K562 (cell line): ENCODE measurements around the gene PODXL. TPM values are rescaled to one million over a fixed set of nuclear protein-coding genes. Genes with fewer than 3 reads are reported as not detected.

ENCODE experiments used
- ATAC-seq: fragments of 200-7000 bp; cut with Tn5 transposase; 3 replicates; pipeline ENCODE4 v1.9.1; 2020; ENCODE audit warnings: moderate library complexity
- BruUV-seq: library from RNA; stranded (reverse); fragments of 400-500 nt; replicated peaks from 2 replicates; lab custom pipeline; 2021; lab: Mats Ljungman, UMichigan
- CTCF ChIA-PET: fragments of 300-600 bp; formaldehyde crosslinking; extraction: SDS; loops from one replicate; lab custom pipeline; 2021; ENCODE audit warnings: low intra/inter-chr PET ratio; lab: Yijun Ruan, JAX
- POLR2A ChIA-PET: fragments of 300-600, 350-650 bp; sonication (Branson Sonifier 250); formaldehyde crosslinking; extraction: SDS; loops from one replicate; lab custom pipeline; 2021; ENCODE audit warnings: antibody characterized with exemption, inconsistent platforms; lab: Yijun Ruan, JAX
- DNase-seq, 4 experiments: peaks; one replicate each; pipeline versions ENCODE4 v3.0.0 to v3.0.0-alpha.2; 2011 to 2018; ENCODE audit warnings: low spot score in 3 of 4, mixed read lengths in 3 of 4; ENCODE audit errors: extremely low read depth in 1 of 4
- FAIRE-seq: peaks from 2 replicates; lab custom pipeline; 2011; peaks lifted over from hg19 to GRCh38; lab: Jason Lieb, UNC
- H2AFZ ChIP-seq: 2 replicates; pipeline ENCODE4 v1.6.0; 2011; ENCODE audit warnings: low read depth, low read length, control low read depth, inconsistent platforms
- H3K27ac ChIP-seq: fragments of 200-600 bp; 3 replicates; pipeline ENCODE4 v1.8.0; 2011; ENCODE audit warnings: low read depth, mild to moderate bottlenecking, control low read depth, inconsistent platforms, low read length, moderate library complexity, mixed read lengths; ENCODE audit errors: extremely low read depth
- H3K27me3 ChIP-seq, 2 experiments: fragments of 300-600 bp in 1 of 2; 2 replicates in 1 of 2; 3 replicates in 1 of 2; pipeline versions ENCODE4 v1.6.0 to v1.8.0; 2011; ENCODE audit warnings: inconsistent platforms in 2 of 2, low read length in 2 of 2, mild to moderate bottlenecking in 1 of 2, mixed read lengths in 1 of 2, moderate library complexity in 1 of 2; ENCODE audit not compliant: control insufficient read depth in 2 of 2, insufficient read depth in 2 of 2
- H3K36me3 ChIP-seq: fragments of 300-600 bp; 3 replicates; pipeline ENCODE4 v1.8.0; 2011; ENCODE audit warnings: mild to moderate bottlenecking, low read length, inconsistent platforms; ENCODE audit not compliant: control insufficient read depth, insufficient read depth
- H3K4me1 ChIP-seq, 2 experiments: fragments of 200-600 bp in 1 of 2; replicated peaks in 1 of 2; 2 replicates in 1 of 2; 3 replicates in 1 of 2; pipeline versions ENCODE4 v1.5.1 to v1.8.0; 2011; ENCODE audit warnings: inconsistent platforms in 2 of 2, low read length in 2 of 2, mild to moderate bottlenecking in 1 of 2, mixed read lengths in 1 of 2, moderate library complexity in 1 of 2; ENCODE audit not compliant: control insufficient read depth in 2 of 2, insufficient read depth in 2 of 2
- H3K4me2 ChIP-seq: 2 replicates; pipeline ENCODE4 v1.6.1; 2011; ENCODE audit warnings: low read length, control low read depth, inconsistent platforms, mixed read lengths; ENCODE audit not compliant: insufficient read depth
- H3K4me3 ChIP-seq: fragments of 200-600 bp; sonication (generic), shearing (Covaris generic); 2 replicates; pipeline ENCODE4 v1.5.1; 2016; ENCODE audit warnings: control low read depth, inconsistent platforms
- H3K79me2 ChIP-seq: fragments of 200-600 bp; 3 replicates; pipeline ENCODE4 v1.8.0; 2011; ENCODE audit warnings: low read length, inconsistent platforms; ENCODE audit not compliant: control insufficient read depth, insufficient read depth
- H3K9ac ChIP-seq, 2 experiments: 2 replicates each; pipeline versions ENCODE4 v1.6.0 to v1.6.1; 2011; ENCODE audit warnings: low read depth in 2 of 2, low read length in 2 of 2, control low read depth in 1 of 2, inconsistent platforms in 1 of 2, mild to moderate bottlenecking in 1 of 2, mixed read lengths in 1 of 2; ENCODE audit not compliant: insufficient read depth in 1 of 2
- H3K9me1 ChIP-seq: one replicate; pipeline ENCODE4 v1.6.0; 2011; ENCODE audit warnings: inconsistent platforms, mild to moderate bottlenecking, low read length, moderate library complexity; ENCODE audit not compliant: control insufficient read depth, insufficient read depth
- H3K9me3 ChIP-seq: replicated peaks from 2 replicates; pipeline ENCODE4 v1.5.1; 2011; ENCODE audit warnings: low read depth, low read length, inconsistent platforms; ENCODE audit not compliant: control insufficient read depth, insufficient read depth
- H4K20me1 ChIP-seq: replicated peaks from 2 replicates; pipeline ENCODE4 v1.6.1; 2011; ENCODE audit warnings: low read length, inconsistent platforms, mixed read lengths; ENCODE audit not compliant: control insufficient read depth, insufficient read depth
- CTCF ChIP-seq, 3 experiments: IDR thresholded peaks in 2 of 3; conservative IDR thresholded peaks in 1 of 3; 2 replicates each; pipeline ENCODE4 v1.5.1; 2011 to 2012; ENCODE audit warnings: low read length in 3 of 3, mild to moderate bottlenecking in 3 of 3, control low read depth in 2 of 3, improper control_type of control experiment in 1 of 3, inconsistent platforms in 1 of 3, low read depth in 1 of 3, mixed read lengths in 1 of 3, moderate library complexity in 1 of 3; ENCODE audit not compliant: insufficient read depth in 2 of 3
- PBX2 ChIP-seq, 2 experiments: IDR thresholded peaks in 1 of 2; conservative IDR thresholded peaks in 1 of 2; 2 replicates each; pipeline ENCODE4 v1.6.1; 2016; ENCODE audit warnings: low read depth in 2 of 2, mild to moderate bottlenecking in 1 of 2, missing compliant biosample characterization in 1 of 2, missing genetic modification characterization in 1 of 2, moderate library complexity in 1 of 2
- TCF3 ChIP-seq: sonication (generic); formaldehyde crosslinking; IDR thresholded peaks from 2 replicates; pipeline ENCODE4 v1.4.0; 2020; ENCODE audit warnings: mild to moderate bottlenecking, missing genetic modification reagents
- WGBS: fragments of 100-300 bp; shearing (Covaris generic); methylation state at CpG from one replicate; pipeline ENCODE4 v1.1.6; 2016; ENCODE audit warnings: low coverage, mixed read lengths; ENCODE audit not compliant: insufficient coverage; ENCODE audit errors: missing lambda C conversion rate; 5-methylcytosine and 5-hydroxymethylcytosine counted together
- in situ Hi-C: fragments of 300-500 bp; cut with MboI; formaldehyde crosslinking; loops from 4 replicates; pipeline ENCODE4 v1.15.0; 2018; ENCODE audit warnings: inconsistent platforms, mixed read lengths
- intact Hi-C: fragments of 100-400 bp; cut with micrococcal nuclease; formaldehyde crosslinking; loops from 2 replicates; pipeline ENCODE4 v1.14.2; 2022
- polyA plus RNA-seq, 8 experiments: library from polyadenylated mRNA; depleted of rRNA in 4 of 8; stranded (reverse) in 5 of 8; unstranded in 3 of 8; fragments of >200 nt; fragmentation: Nextera tagmentation in 2 of 8; fragmentation: Illumina TruSeq in 1 of 8; extraction: Ambion mirVana in 2 of 8; extraction: Trizol in 1 of 8; gene quantifications; 2 replicates each; pipeline versions ENCODE4 v1.2.1 to v1.2.3, GENCODE V29; 2011 to 2014; ENCODE audit warnings: inconsistent platforms in 1 of 8, missing spikeins in 1 of 8
- total RNA-seq, 7 experiments: library from RNA; depleted of rRNA in 6 of 7; stranded (reverse); fragments of >200 nt in 6 of 7; fragmentation: Illumina TruSeq in 2 of 7; extraction: Trizol in 2 of 7; gene quantifications; 2 replicates each; pipeline versions ENCODE4 v1.2.1 to v1.2.3, GENCODE V29; 2011 to 2021; ENCODE audit warnings: low replicate concordance in 1 of 7

The PODXL gene
- total and polyA plus RNA-seq, 9 of the 15 experiments (the other 6 are each of a cell fraction or from before 2014, with no cell fraction given) = 0.01 to 0.73 (median 0.07) TPM

- Histone ChIP-seq H2AFZ (no peak overlapping the region), H3K27ac (no peak overlapping the region), H3K27me3 (peaks cover 37 to 47% of the 10 kb centered on the region in 2 experiments), H3K9me1 (peaks cover 4% of the 10 kb centered on the region), H3K4me2 (no peak overlapping the region), H3K9ac (no peak overlapping the region), H4K20me1 (peaks cover 21% of the 10 kb centered on the region), H3K79me2 (no peaks in the 10 kb centered on the region), H3K4me1 (peaks cover 3 to 4% of the 10 kb centered on the region in 2 experiments; a peak in 3 of 5 replicates), H3K36me3 (no peaks in the 10 kb centered on the region), H3K4me3 (no peak overlapping the region), H3K9me3 (no peaks in the 10 kb centered on the region)
- ATAC-seq (no peak), FAIRE-seq (no peak), DNase-seq (no peak)
- 9% methylated on average over 15 of the region's 15 CpGs for WGBS
- CTCF ChIA-PET = interaction anchor here (0.6 kb wide), 2 partner anchors 44 to 1063 kb away, joined by 3 to 4 read pairs; no protein-coding TSS in a partner anchor
- no peak for TF ChIP-seq CTCF (IDR thresholded peaks at IDR 0.05 in 2 of 3, conservative IDR thresholded peaks at IDR 0.05 in 1 of 3; ENCODE audit: insufficient read depth in 2 of 3, low read depth in 1 of 3, low read length in 3 of 3)
- no peak for TF ChIP-seq TCF3
- TF ChIP-seq PBX2 (CRISPR knock-in tag; IDR thresholded peaks at IDR 0.05; ENCODE audit: low read depth) = no peak
- TF ChIP-seq PBX2 (tag; conservative IDR thresholded peaks at IDR 0.05; ENCODE audit: low read depth) = no peak
- POLR2A ChIA-PET = interaction anchor here (0.6 to 1.8 kb wide), 3 partner anchors 11 to 458 kb away, joined by 3 to 7 read pairs (median 7); no protein-coding TSS in a partner anchor
- in situ Hi-C loops (loop anchor here (10.0 kb wide), 1 partner anchor 627 kb away; no protein-coding TSS in a partner anchor), intact Hi-C loops (loop anchor here (2.0 to 10.0 kb wide), 3 partner anchors 445 to 615 kb away; no protein-coding TSS in a partner anchor)
- BruUV-seq = no TSS peak
These were observed 44.5 kb downstream of the PODXL start for GRCh38 chr7:131511774-131512535.
